IPS DF 4.7 (cell line): ENCODE data around the gene BAZ2B.

Source experiments
- DNase-seq: peaks from one replicate; pipeline ENCODE4 v3.0.0-alpha.2; 2013; ENCODE audit warnings: low spot score; ENCODE audit errors: extremely low read depth

The BAZ2B gene

DNA sequence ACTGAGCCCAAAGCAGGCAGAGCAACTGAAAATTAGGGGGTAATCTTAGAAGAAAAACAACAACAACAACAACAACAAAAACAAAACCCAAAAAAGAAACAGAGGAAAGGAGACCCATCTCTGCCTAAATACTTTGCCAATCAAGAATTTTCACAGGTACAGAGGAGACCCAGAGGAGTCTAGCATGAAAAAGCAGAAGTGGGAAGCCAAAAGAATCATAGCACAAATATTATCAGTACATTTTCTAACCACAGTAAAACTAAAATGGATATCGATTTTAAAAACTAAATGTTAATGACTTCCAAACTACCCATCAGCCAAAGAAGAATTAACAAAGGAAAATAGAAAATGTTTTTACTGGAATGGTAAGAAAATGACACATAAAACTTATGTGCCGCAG is 148.1 kb downstream of the BAZ2B start:
- DNase-seq: no peak

DNA sequence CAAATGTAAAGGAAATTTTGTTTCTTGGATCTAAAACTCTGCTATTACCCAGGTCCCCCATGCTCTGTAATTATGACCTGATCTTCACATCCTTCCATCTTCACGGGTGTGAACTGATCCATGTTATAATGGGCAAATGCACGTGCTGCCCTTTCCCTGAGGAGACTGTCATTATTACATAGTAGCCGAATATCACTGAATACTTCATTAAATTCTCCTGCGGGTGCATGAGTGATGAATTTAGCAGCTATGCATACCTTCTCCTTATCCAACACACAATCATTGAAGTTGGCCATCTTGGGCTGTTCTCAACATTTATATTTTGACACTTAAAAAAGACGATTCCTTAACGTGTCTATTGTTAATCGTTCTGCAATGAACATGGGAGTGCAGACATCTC is 153.4 kb downstream of the BAZ2B start:
- DNase-seq: no peak

DNA sequence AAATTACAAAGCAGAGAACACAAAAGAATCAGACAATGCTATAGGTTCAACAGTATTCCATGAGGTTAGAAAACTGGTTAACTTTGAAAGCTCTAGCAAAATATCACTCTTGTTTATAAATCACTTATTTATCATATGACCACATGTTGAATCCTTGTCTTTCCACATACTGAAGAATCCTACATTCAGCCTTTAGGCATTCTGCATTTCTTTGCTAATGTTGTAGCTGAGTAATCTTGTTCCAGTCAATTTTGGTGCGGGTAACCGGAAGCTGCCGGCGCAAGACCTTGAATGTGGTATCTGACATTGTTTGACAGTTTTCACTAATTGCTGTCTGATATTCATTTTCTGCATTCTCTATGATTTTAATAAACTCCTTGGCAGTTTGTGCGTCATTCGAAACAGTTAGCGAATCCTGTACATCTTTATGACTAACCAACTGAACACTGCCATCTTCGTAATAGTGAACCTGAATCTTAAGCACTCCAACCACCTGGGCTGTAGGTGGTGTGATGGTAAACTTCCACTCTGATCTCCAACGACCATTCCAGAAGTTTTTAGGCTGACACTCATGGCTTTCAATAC is 154.1 kb downstream of the BAZ2B start:
- no peak for DNase-seq

DNA sequence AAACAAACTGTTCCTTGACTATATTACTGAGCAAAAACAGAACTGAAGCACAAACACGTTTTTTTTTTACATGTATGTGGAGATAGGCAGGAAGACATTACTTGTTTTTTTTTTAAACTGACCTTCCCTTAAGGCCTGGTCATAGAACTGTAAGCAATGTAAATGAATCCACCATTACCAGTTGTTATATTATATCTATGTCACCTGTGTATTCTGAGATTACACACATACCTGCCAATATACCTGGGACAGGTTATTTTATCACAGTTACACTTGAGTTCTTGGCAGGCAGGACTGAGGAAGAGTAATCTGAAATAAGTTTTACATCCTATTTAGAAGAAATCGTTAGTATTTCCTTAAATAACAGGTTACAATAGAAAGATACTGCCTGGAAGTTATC is 155.3 kb downstream of the BAZ2B start:
- no peak for DNase-seq

DNA sequence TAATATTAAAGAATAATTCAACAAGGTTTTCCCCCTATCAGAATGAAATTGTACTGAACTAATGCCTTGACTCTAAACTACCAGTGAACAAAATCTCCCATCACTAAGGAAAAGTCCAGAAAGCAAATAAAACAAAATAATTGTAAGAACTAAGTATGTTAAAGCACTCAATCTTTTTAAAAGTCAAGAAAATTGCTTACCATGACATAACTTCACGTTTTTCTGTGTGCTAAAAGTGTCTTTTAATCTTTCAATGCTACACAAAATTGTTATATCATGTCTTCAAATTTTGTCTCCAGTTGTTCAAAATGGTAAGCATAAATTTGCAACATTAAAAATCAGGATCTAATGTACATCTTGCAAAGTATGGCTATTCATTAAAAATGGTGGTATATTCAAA is 156.1 kb downstream of the BAZ2B start:
- no peak for DNase-seq

- no peak for DNase-seq
These were observed 157.1 kb downstream of the BAZ2B start for GRCh38 chr2:159459279-159459678.

DNA sequence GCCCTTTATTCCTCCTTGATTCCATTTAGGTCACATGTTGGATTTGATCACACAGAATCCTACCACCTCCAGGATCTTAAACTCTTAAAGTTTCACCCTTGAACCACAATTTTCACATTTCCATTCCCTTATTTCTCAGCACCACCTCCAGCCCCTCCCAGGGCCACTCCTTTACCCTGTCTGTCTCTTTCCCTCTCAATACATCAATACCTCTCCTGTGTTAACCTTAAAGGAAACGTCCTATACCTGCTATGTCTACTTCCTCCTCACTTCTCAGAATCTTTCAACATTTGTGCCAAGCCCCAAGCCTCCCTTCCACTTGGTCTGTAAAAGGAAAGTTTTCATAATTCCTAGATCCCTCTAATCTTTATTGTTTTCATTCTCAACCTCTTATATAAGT is 158.8 kb downstream of the BAZ2B start:
- no peak for DNase-seq

DNA sequence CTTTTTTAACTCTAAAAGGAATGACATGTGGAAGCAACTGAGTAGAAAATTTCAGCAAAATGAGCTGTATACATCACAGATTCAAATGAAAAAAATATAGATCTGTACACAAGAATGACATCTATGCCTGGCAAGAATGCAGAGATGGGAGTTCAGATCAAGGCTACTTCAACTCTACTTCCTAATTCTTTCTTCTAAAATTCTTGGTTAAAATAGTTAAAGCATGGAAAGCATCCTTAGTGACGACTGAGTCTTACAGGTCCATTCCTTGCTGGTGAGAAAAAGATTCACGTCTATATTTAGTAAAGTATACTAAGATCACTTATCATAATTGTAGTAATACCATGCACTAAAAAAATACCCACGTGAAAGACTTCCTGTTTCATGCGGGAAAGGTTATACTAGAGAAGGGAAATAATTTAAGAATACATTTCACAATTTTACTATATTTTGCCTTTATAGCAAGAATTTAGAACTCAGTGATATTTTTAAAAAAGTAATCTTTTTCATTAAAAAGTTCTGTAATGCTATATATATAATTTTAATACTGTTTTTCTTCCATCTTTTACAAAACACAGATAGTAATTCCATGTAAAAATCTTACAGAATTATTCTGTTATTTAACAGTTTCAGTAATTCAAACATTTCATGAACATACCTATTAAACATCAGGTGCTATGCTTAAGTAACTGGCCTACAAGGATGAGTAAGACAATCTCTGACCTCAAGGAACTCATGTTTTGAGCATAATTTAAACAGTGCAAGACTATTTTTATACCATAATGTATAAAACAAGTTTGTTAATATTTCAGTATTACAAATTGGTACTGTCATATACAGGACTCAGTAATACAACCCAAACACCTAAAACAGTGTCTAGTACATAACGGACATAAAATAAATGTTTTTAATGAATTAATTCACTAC is 159.6 kb downstream of the BAZ2B start:
- no peak for DNase-seq

DNA sequence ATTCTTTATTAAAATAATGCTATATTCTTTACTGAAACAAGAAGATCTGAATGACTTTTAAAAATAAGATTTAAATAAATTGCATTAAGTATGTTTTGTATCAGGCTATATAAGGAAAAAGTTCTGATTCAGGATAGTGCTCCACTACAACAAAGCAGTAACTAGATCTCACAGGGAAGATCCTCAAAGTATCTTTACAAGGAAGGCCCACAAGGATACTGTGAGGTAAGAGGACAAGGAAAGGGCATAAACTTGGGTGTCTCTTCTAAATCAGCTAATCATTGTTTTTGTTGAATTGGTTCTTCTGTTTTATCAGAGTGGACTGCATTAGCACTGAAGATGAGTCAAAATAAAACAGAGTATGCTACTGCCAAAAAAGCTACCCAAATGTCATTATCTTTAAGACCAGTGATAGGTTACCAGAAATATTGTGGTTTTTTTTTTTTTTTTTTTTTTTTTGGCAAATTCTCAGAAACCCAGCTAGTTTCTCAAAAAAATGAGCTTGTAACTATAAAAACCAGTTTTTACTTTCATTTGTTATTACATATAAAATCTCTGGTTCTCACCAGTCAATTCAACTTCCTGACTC is 160.9 kb downstream of the BAZ2B start:
- no peak for DNase-seq

GRCh38 chr2:159454185-159454584 is 162.2 kb downstream of the BAZ2B start:
- DNase-seq: no peak

DNA sequence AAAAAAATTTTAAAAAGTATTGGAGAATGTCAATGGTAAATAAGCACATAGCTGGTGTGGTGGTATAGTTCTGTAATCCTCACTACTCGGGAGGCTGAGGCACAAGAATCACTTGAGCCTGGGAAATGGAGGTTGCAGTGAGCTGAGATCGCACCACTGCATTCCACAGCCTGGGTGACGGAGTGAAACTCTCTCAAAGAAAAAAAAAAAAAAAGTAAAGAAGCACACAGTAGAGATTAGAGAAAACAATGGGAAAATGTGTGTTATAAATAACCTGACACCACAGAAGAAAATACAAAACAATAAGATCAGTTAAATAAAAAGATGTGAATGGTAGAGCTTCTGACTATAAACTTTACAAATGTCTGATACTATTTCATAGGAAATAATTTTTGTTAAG is 166.2 kb downstream of the BAZ2B start:
- DNase-seq: no peak

DNA sequence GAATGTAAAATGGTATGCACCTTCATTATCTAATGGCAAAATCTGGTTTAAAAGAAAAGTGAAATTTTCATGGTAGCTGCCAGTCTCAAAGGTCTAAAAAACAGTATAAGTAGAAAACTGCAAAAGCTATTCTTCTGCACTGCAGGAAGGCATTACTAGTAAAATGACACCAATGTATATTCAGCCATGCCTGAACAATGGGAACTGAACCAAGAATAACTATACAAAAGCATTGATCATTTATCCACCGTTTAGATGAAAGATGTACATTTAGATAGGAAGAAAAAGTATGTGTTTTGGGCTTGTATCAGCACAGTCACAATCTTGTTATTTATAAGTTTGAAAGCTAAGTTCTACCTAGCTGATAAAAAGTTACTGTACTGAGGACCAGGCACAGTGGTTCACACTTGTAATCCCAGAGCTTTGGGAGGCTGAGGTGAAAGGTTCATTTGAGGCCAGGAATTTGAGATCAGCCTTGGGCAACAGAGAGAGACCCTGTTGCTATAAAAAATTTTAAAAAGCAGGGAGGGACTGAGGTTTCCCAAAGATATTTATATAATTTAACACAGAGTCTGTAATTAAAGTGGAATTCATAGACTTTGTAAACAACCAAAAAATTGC is 166.7 kb downstream of the BAZ2B start:
- DNase-seq: no peak

DNA sequence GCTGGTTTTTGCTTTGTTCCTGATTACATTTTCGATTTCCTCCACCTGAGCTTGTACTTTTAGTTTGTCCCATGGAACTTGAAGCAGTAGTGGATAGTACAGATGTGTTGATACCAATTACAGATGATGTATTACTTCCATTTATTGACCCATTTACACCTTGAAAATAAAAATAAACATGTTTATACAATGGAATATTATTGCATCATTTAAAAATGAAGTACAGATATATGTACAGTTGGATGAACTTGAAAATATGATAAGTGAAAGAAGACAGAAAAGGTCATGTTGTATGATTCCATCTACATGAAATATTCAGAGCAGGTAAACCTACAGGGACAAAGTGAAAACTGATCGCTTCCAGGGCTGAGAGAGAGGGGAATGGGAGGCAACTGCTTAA is 169.5 kb downstream of the BAZ2B start:
- no peak for DNase-seq

- no peak for DNase-seq
These were observed 170.1 kb downstream of the BAZ2B start for GRCh38 chr2:159446201-159446600.

- no peak for DNase-seq
These were observed 171.0 kb downstream of the BAZ2B start for GRCh38 chr2:159445307-159445706.

GRCh38 chr2:159444754-159445153 is 171.6 kb downstream of the BAZ2B start:
- DNase-seq: no peak

DNA sequence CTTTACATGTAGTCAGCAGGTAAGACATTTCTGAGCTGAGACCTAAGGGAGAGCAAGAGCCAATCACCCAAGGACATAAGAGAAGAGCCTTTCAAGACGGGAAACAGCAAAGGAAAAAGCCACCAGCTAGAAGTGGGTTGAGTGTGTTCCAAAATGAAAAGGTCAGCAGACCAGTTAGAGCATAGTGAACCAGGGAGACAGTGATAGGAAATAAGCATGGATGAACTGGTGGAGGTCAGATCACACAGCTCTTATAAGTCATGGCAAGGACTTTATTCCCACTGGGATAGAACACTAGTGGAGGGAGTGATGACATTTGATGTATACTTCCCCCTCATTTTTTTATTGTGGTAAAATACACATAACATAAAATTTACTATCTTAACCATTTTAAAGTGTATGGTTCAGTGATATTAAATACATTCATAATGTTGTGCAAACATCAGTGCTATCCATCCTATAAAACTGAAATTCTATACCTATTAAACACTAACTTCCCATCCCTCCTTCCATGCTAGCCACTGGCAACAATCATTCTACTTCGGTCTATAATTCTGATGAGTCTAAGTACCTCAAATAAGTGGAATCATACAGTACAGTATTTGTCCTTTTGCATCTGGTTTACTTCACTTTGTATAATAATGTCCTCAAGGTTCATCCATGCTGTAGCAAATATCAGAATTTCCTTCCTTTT is 174.0 kb downstream of the BAZ2B start:
- no peak for DNase-seq

DNA sequence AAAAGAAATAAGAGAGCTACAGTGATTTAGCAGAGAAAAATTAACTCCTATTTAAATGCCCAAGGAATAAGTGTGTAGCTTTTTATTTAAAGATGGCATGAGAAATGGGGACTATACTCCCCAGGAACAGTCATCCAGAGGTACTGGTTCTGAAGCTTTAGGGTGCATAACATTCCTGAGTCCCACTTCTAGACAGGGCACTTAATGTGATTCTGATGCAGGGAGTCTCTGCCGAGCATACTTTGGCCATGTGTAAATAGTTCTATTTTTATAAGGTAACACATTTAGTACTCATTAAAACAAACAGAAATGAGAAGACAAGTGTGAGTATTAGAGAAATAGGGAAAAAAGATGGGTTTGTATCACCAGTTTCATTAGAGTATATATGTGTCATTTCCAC is 175.2 kb downstream of the BAZ2B start:
- DNase-seq: no peak

- no peak for DNase-seq
These were observed 176.9 kb downstream of the BAZ2B start for GRCh38 chr2:159439421-159439820.

GRCh38 chr2:159438720-159439353 is 177.5 kb downstream of the BAZ2B start:
- no peak for DNase-seq

- DNase-seq: no peak
These were observed 178.1 kb downstream of the BAZ2B start for GRCh38 chr2:159438284-159438683.
